ENCODE data around the gene HAPLN1. TPM values are rescaled to one million over a fixed set of nuclear protein-coding genes. Genes with fewer than 3 reads are reported as not detected.

The HAPLN1 gene
- total RNA-seq, 1 donor from 2014 or later = 2.1 TPM

DNA sequence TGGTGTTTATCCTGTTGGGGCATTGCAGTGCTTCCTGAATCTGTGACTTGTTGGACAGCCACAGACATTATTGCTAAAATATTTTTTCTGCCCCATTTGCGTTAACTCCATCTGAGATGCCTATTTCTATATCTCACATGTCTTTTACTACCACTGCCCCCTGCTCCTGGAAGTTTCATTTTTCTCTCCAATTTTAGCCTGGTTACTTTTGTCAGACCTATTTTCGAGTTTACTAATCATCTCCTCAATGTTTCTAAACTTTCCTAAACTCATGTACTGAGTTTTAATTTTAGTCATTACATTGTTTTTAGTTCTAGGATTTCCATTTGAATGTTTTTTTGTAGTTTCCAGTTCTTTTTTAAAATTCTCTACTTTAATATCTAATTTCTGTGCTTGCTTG is 17.6 kb downstream of the HAPLN1 start:
- Histone ChIP-seq H3K9me3 (replicated peaks) (peaks cover 33% of the 10 kb centered on the region), H3K27me3 (ENCODE audit: low read depth) (peaks cover 5% of the 10 kb centered on the region), H3K36me3 (no peaks in the 10 kb centered on the region), H3K4me1 (no peaks in the 10 kb centered on the region), H3K4me3 (no peak overlapping the region), H3K27ac (replicated peaks) (no peak overlapping the region)
- TF ChIP-seq, protein P1, sequence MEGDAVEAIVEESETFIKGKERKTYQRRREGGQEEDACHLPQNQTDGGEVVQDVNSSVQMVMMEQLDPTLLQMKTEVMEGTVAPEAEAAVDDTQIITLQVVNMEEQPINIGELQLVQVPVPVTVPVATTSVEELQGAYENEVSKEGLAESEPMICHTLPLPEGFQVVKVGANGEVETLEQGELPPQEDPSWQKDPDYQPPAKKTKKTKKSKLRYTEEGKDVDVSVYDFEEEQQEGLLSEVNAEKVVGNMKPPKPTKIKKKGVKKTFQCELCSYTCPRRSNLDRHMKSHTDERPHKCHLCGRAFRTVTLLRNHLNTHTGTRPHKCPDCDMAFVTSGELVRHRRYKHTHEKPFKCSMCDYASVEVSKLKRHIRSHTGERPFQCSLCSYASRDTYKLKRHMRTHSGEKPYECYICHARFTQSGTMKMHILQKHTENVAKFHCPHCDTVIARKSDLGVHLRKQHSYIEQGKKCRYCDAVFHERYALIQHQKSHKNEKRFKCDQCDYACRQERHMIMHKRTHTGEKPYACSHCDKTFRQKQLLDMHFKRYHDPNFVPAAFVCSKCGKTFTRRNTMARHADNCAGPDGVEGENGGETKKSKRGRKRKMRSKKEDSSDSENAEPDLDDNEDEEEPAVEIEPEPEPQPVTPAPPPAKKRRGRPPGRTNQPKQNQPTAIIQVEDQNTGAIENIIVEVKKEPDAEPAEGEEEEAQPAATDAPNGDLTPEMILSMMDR (IDR thresholded peaks at IDR 0.05; ENCODE audit: borderline replicate concordance) = no peak
- DNase-seq = no peak
- intact Hi-C loops (cut with micrococcal nuclease) = no loop called here

DNA sequence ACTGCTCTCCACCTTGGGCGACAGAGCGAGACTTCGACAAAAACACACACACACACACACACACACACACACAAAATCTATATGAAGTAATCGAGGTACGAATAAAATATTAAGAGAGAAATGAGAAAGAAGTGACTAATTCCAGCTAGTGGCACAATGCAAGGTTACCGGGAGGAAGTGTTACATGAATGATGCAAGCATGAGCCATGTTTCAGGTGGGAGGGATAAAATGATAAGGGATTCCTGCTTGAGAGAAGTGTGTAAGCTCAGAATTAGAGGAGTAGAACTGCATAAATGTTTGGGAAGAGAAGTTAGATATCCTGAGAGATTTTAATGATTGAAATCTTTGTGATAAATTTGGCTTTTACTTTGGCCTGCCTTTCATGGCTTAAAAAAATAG is 18.8 kb downstream of the HAPLN1 start:
- Histone ChIP-seq H3K4me1 (no peaks in the 10 kb centered on the region), H3K9me3 (replicated peaks) (peaks cover 28% of the 10 kb centered on the region), H3K27ac (replicated peaks) (no peak overlapping the region), H3K36me3 (no peaks in the 10 kb centered on the region), H3K27me3 (ENCODE audit: low read depth) (no peaks in the 10 kb centered on the region), H3K4me3 (no peak overlapping the region)
- intact Hi-C loops (cut with micrococcal nuclease) = no loop called here
- no peak for DNase-seq
- TF ChIP-seq, protein P1 (IDR thresholded peaks at IDR 0.05; ENCODE audit: borderline replicate concordance) = no peak

DNA sequence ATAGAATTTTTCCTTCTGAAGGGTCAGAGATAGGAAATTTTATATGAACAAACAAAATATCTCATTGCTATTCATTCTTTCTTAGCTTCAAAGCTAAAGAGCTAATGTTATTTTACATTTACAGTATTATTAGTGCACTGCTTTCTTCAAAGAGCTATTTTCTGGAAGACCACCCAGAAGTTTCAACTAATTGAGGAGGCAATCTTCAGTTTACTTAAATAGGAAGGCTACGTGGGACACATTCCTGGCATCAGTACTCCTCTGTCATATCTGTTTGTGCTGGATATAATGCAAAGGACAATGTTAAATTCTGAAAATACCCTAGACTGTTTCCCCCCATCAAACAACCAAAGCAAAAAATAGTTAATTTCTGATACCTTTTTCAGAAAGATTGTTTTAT is 30.8 kb downstream of the HAPLN1 start:
- intact Hi-C loops (cut with micrococcal nuclease) = no loop called here
- no peak for DNase-seq
- Histone ChIP-seq H3K9me3 (replicated peaks) (peaks cover 7% of the 10 kb centered on the region), H3K27me3 (ENCODE audit: low read depth) (no peaks in the 10 kb centered on the region), H3K36me3 (no peaks in the 10 kb centered on the region), H3K4me3 (no peak overlapping the region), H3K27ac (replicated peaks) (no peak overlapping the region), H3K4me1 (no peaks in the 10 kb centered on the region)
- TF ChIP-seq, protein P1 (IDR thresholded peaks at IDR 0.05; ENCODE audit: borderline replicate concordance) = no peak

DNA sequence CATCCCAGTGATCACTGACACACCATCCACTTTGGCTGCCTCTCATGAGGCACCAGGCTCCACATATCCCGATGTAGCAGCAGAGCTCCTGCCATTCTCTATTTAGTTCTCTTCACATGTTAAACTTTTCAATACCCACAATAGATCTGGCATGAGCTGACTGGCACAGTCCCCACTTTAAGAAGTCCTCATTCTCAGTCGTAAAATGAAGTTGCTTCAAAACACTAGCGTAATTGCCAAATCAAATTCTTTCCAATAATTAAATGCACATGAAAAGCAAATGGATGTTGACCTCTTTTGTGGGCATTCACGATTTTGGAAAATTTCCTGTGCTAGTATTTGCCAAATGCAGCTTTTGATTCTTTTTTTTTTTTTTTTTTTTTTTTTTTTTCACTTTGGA is 32.4 kb downstream of the HAPLN1 start:
- intact Hi-C loops (cut with micrococcal nuclease) = no loop called here
- Histone ChIP-seq H3K4me1 (no peaks in the 10 kb centered on the region), H3K9me3 (replicated peaks) (peaks cover 7% of the 10 kb centered on the region), H3K4me3 (no peak overlapping the region), H3K36me3 (no peaks in the 10 kb centered on the region), H3K27ac (replicated peaks) (no peak overlapping the region), H3K27me3 (ENCODE audit: low read depth) (peaks cover 6% of the 10 kb centered on the region)
- TF ChIP-seq, protein P1 (IDR thresholded peaks at IDR 0.05; ENCODE audit: borderline replicate concordance) = no peak
- no peak for DNase-seq

DNA sequence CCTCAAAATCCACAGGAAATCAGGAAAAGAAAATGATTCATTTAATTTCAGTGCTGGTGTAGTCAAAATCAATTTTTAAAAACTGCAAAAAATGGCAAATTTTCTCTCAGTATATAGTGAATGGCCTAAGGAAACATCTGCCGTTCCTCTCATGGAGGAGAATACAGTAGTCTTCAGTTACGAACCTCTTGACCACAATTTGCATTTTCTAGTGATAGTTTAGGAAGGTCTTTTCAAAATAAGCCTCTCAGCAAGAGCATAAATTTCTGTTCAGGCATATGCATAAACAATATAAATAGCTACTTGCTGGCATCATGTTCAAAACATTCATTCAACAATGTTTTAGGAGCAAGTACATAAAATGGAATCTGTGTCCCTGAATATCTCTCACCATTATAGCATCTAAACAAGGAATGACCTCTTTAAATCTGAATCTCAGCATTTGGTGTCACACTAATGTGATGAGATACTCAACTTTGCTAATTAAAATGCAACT is 33.5 kb downstream of the HAPLN1 start:
- intact Hi-C loops (cut with micrococcal nuclease) = no loop called here
- no peak overlapping the region for H3K27ac ChIP-seq (replicated peaks)
- TF ChIP-seq, protein P1 (IDR thresholded peaks at IDR 0.05; ENCODE audit: borderline replicate concordance) = no peak
- no peak for DNase-seq
- no peaks in the 10 kb centered on the region for H3K36me3 ChIP-seq
- H3K27me3 ChIP-seq (ENCODE audit: low read depth) = peaks cover 6% of the 10 kb centered on the region
- no peaks in the 10 kb centered on the region for H3K4me1 ChIP-seq
- no peak overlapping the region for H3K4me3 ChIP-seq
- peaks cover 3% of the 10 kb centered on the region for H3K9me3 ChIP-seq (replicated peaks)
